NCI-H526 (cell line): ENCODE results near the gene UNG.
"Not testable (repeated sequence)": the region's sequence is repeated elsewhere in the genome, so short reads cannot be mapped to it uniquely, and the experiment has no call there.

Experiments used
- DNase-seq, 2 experiments: peaks; one replicate each; lab custom pipeline; 2025; lab: John Stamatoyannopoulos, UW

UNG gene

GRCh38 chr12:109121346-109121880 lies 24.0 kb downstream of the UNG start:
- no peak for DNase-seq

- no peak for DNase-seq
Observed at GRCh38 chr12:109124878-109125648, 27.7 kb downstream of the UNG start.

- no peak for DNase-seq
Observed at GRCh38 chr12:109125791-109126190, 28.4 kb downstream of the UNG start.

GRCh38 chr12:109126784-109127183 lies 29.4 kb downstream of the UNG start:
- no peak for DNase-seq

- DNase-seq, result no peak
Observed at GRCh38 chr12:109127533-109128242, 30.3 kb downstream of the UNG start.

- no peak for DNase-seq
Observed at GRCh38 chr12:109130297-109131153, 33.1 kb downstream of the UNG start.

- peak in 1 of 2 experiments; percentile 13 for DNase-seq
Observed at GRCh38 chr12:109131154-109132050, 34.0 kb downstream of the UNG start.

GRCh38 chr12:109134186-109134917 lies 37.0 kb downstream of the UNG start:
- DNase-seq, result peak in 1 of 2 experiments; percentile 9

GRCh38 chr12:109137055-109137454 lies 39.7 kb downstream of the UNG start:
- DNase-seq, result no peak

GRCh38 chr12:109139360-109139759 lies 42.0 kb downstream of the UNG start:
- no peak for DNase-seq

- no peak for DNase-seq
Observed at GRCh38 chr12:109139791-109140190, 42.4 kb downstream of the UNG start.

- DNase-seq, result no peak
Observed at GRCh38 chr12:109140560-109140959, 43.2 kb downstream of the UNG start.

- no peak for DNase-seq
Observed at GRCh38 chr12:109144224-109144623, 46.8 kb downstream of the UNG start.

GRCh38 chr12:109147126-109147525 lies 49.7 kb downstream of the UNG start:
- not testable (repeated sequence) for DNase-seq

GRCh38 chr12:109147954-109148353 lies 50.6 kb downstream of the UNG start:
- DNase-seq, result no peak

- no peak for DNase-seq
Observed at GRCh38 chr12:109150124-109150640, 52.8 kb downstream of the UNG start.

- DNase-seq, result no peak
Observed at GRCh38 chr12:109151457-109151856, 54.1 kb downstream of the UNG start.

GRCh38 chr12:109153821-109154441 lies 56.5 kb downstream of the UNG start:
- peak in 1 of 2 experiments; percentile 32 for DNase-seq
